SK-N-SH treated with all-trans-retinoic acid at 6 μM for 48 hours (cell line): ENCODE results near the gene SCRN1.

ENCODE experiments used
- ATAC-seq: fragments of 200-7000 bp; cut with Tn5 transposase; 3 replicates; pipeline ENCODE4 v1.9.1; 2020; ENCODE audit warnings: mild to moderate bottlenecking, moderate library complexity
- ARNTL ChIP-seq: fragments of 450-650 bp; formaldehyde crosslinking; IDR thresholded peaks from 2 replicates; pipeline ENCODE4 v1.5.0; 2020; ENCODE audit warnings: low read depth, mild to moderate bottlenecking, moderate library complexity, borderline replicate concordance
- BACH2 ChIP-seq: fragments of 250-450 bp; sonication (Bioruptor Pico); IDR thresholded peaks from 2 replicates; pipeline ENCODE4 v1.9.0; 2021; ENCODE audit warnings: mild to moderate bottlenecking, borderline replicate concordance
- CREB5 ChIP-seq: fragments of 250-450 bp; sonication (Bioruptor Pico); IDR thresholded peaks from 2 replicates; pipeline ENCODE4 v1.5.1; 2020; ENCODE audit warnings: low read depth, mild to moderate bottlenecking, moderate library complexity
- CSDC2 ChIP-seq: fragments of 250-450 bp; sonication (Bioruptor Pico); IDR thresholded peaks from 2 replicates; pipeline ENCODE4 v1.5.0; 2020; ENCODE audit warnings: mild to moderate bottlenecking, moderate library complexity
- CSRNP3 ChIP-seq: fragments of 250-450 bp; sonication (Bioruptor Pico); IDR thresholded peaks from 2 replicates; pipeline ENCODE4 v1.5.1; 2021; ENCODE audit warnings: mild to moderate bottlenecking, moderate library complexity
- GLIS3 ChIP-seq: fragments of 250-450 bp; sonication (Bioruptor Pico); IDR thresholded peaks from 2 replicates; pipeline ENCODE4 v1.5.0; 2020; ENCODE audit warnings: mild to moderate bottlenecking, moderate library complexity
- ISL1 ChIP-seq: fragments of 250-450 bp; sonication (Bioruptor Pico); IDR thresholded peaks from 2 replicates; pipeline ENCODE4 v2.1.2; 2022; ENCODE audit warnings: mild to moderate bottlenecking, moderate library complexity
- OSR1 ChIP-seq: fragments of 250-450 bp; sonication (Bioruptor Pico); IDR thresholded peaks from 2 replicates; pipeline ENCODE4 v1.8.0; 2022; ENCODE audit warnings: moderate library complexity, mild to moderate bottlenecking, inconsistent platforms
- POU6F1 ChIP-seq: fragments of 250-450 bp; sonication (Bioruptor Pico); IDR thresholded peaks from 2 replicates; pipeline ENCODE4 v1.8.0; 2021; ENCODE audit warnings: low read depth, mild to moderate bottlenecking, moderate library complexity, borderline replicate concordance
- PPARA ChIP-seq: fragments of 250-450 bp; sonication (Bioruptor Pico); IDR thresholded peaks from 2 replicates; pipeline ENCODE4 v1.5.0; 2020; ENCODE audit warnings: mild to moderate bottlenecking, borderline replicate concordance
- SNAI2 ChIP-seq: fragments of 250-450 bp; sonication (Bioruptor Pico); IDR thresholded peaks from 2 replicates; pipeline ENCODE4 v1.5.0; 2020; ENCODE audit warnings: mild to moderate bottlenecking, moderate library complexity
- TCF4 ChIP-seq: fragments of 250-450 bp; sonication (Bioruptor Pico); IDR thresholded peaks from 2 replicates; pipeline ENCODE4 v1.8.0; 2021; ENCODE audit warnings: mild to moderate bottlenecking, moderate library complexity, borderline replicate concordance
- TOX ChIP-seq: fragments of 250-450 bp; sonication (Bioruptor Pico); IDR thresholded peaks from 2 replicates; pipeline ENCODE4 v1.8.0; 2021; ENCODE audit warnings: mild to moderate bottlenecking, moderate library complexity, borderline replicate concordance
- TSHZ2 ChIP-seq: fragments of 250-450 bp; sonication (Bioruptor Pico); IDR thresholded peaks from 2 replicates; pipeline ENCODE4 v1.5.0; 2020; ENCODE audit warnings: mild to moderate bottlenecking, moderate library complexity
- ZFP3 ChIP-seq: fragments of 250-450 bp; sonication (Bioruptor Pico); IDR thresholded peaks from 2 replicates; pipeline ENCODE4 v1.5.0; 2020; ENCODE audit warnings: mild to moderate bottlenecking, moderate library complexity
- ZFP30 ChIP-seq: fragments of 450-650 bp; formaldehyde crosslinking; IDR thresholded peaks from 2 replicates; pipeline ENCODE4 v1.5.0; 2022; ENCODE audit warnings: mild to moderate bottlenecking, moderate library complexity
- ZNF565 ChIP-seq: fragments of 450-650 bp; formaldehyde crosslinking; conservative IDR thresholded peaks from 2 replicates; pipeline ENCODE4 v1.5.0; 2020; ENCODE audit warnings: low read depth, mild to moderate bottlenecking, moderate library complexity
- ZNF70 ChIP-seq: fragments of 450-650 bp; formaldehyde crosslinking; IDR thresholded peaks from 2 replicates; pipeline ENCODE4 v1.5.0; 2020; ENCODE audit warnings: mild to moderate bottlenecking, moderate library complexity
- ZNF8 ChIP-seq: fragments of 450-650 bp; formaldehyde crosslinking; IDR thresholded peaks from 2 replicates; pipeline ENCODE4 v1.5.0; 2020; ENCODE audit warnings: mild to moderate bottlenecking, moderate library complexity

Gene SCRN1

GRCh38 chr7:29953726-29954347 lies 35.8 kb downstream of the SCRN1 start:
- no peak for ATAC-seq

GRCh38 chr7:29951206-29951605 lies 38.4 kb downstream of the SCRN1 start:
- ATAC-seq = no peak
- TF ChIP-seq BACH2 (CRISPR knock-in tag) (no peak), TOX (CRISPR knock-in tag) (no peak), PPARA (CRISPR knock-in tag) (no peak), CREB5 (CRISPR knock-in tag) (no peak), ZNF565 (CRISPR knock-in tag) (no peak), POU6F1 (no peak), ISL1 (CRISPR knock-in tag) (no peak), ARNTL (no peak), GLIS3 (CRISPR knock-in tag) (no peak), SNAI2 (CRISPR knock-in tag) (no peak), OSR1 (CRISPR knock-in tag) (no peak), ZFP3 (no peak), ZNF8 (CRISPR knock-in tag) (no peak)

More at GRCh38 chr7:29953726-29954347, 35.8 kb downstream of the SCRN1 start:
- no peak for TF ChIP-seq TSHZ2 (CRISPR knock-in tag)
- no peak for TF ChIP-seq ISL1 (CRISPR knock-in tag)
- TF ChIP-seq CREB5 (CRISPR knock-in tag) = no peak
- TF ChIP-seq ARNTL = no peak
- TF ChIP-seq BACH2 (CRISPR knock-in tag) = no peak
- no peak for TF ChIP-seq CSDC2
- TF ChIP-seq SNAI2 (CRISPR knock-in tag) = no peak
- TF ChIP-seq POU6F1 = no peak
- no peak for TF ChIP-seq ZNF8 (CRISPR knock-in tag)
- TF ChIP-seq ZNF70 = no peak
- no peak for TF ChIP-seq CSRNP3 (CRISPR knock-in tag)
- no peak for TF ChIP-seq PPARA (CRISPR knock-in tag)
- TF ChIP-seq TCF4 = no peak
- TF ChIP-seq ZFP30 = no peak
- TF ChIP-seq OSR1 (CRISPR knock-in tag) = no peak
- no peak for TF ChIP-seq ZNF565 (CRISPR knock-in tag)
